Psoas muscle (tissue), 8 donors: ENCODE data around the gene LMX1A. TPM values are rescaled to one million over a fixed set of nuclear protein-coding genes. Genes with fewer than 3 reads are reported as not detected.

ENCODE experiments used
- ATAC-seq, 4 donors: fragments of 200-7000 bp; cut with Tn5 transposase; one replicate each; pipeline ENCODE4 v1.9.1; 2020; ENCODE audit warnings: moderate library complexity in 3 of 4, mild to moderate bottlenecking in 2 of 4
- DNase-seq, 2 donors: peaks; one replicate each; pipeline ENCODE4 v3.0.0-alpha.2; 2020
- H3K27ac ChIP-seq: fragments of 200-600 bp; one replicate; pipeline ENCODE4 v1.8.0; 2022
- H3K27me3 ChIP-seq, 3 donors: fragments of 200-600 bp in 1 of 3; one replicate each; pipeline versions ENCODE4 v1.6.1 to v1.8.0; 2013 to 2022; ENCODE audit warnings: low read length in 2 of 3, mild to moderate bottlenecking in 2 of 3, moderate library complexity in 1 of 3; ENCODE audit not compliant: insufficient read depth in 3 of 3
- H3K36me3 ChIP-seq, 2 donors: fragments of 200-600 bp in 1 of 2; one replicate each; pipeline versions ENCODE4 v1.6.1 to v1.8.0; 2013 to 2022; ENCODE audit warnings: low read depth in 1 of 2, mild to moderate bottlenecking in 1 of 2, moderate library complexity in 1 of 2; ENCODE audit not compliant: insufficient read depth in 1 of 2
- H3K4me1 ChIP-seq: fragments of 200-600 bp; one replicate; pipeline ENCODE4 v1.8.0; 2022
- H3K4me3 ChIP-seq: fragments of 200-600 bp; one replicate; pipeline ENCODE4 v1.8.0; 2022; ENCODE audit warnings: mild to moderate bottlenecking
- H3K9me3 ChIP-seq: fragments of 200-600 bp; one replicate; pipeline ENCODE4 v1.8.0; 2022
- WGBS, 3 donors: extraction: QIAGEN DNeasy Blood & Tissue Kit; methylation state at CpG; one replicate each; pipeline versions ENCODE4 v1.1.6 to v1.1.7; 2013; 5-methylcytosine and 5-hydroxymethylcytosine counted together
- intact Hi-C, 2 donors: fragments of 100-400 bp; cut with DNase I; formaldehyde crosslinking; loops; one replicate each; pipeline versions ENCODE4 v1.11.0 to v1.14.2; 2022
- polyA plus RNA-seq, 3 donors: library from polyadenylated mRNA; stranded (reverse); fragments of 200-250 nt; gene quantifications; one replicate each; pipeline ENCODE4 v1.2.3, GENCODE V29; 2013
- total RNA-seq, 4 donors: library from RNA; stranded (reverse); fragmentation: NEBNext Ultra II Directional in 2 of 4; extraction: Animal tissue kit (Norgen Biotek cat#: 25700) in 2 of 4; gene quantifications; one replicate each; pipeline versions ENCODE4 v1.2.1 to v1.2.4, GENCODE V29; 2021 to 2023
- TF ChIP-seq, protein P1 (sequence below): fragments of 200-600 bp; IDR thresholded peaks from one replicate; pipeline ENCODE4 v1.8.0; 2022; ENCODE audit warnings: antibody characterized with exemption
- donor health status: healthy with polysubstance abuse.
- donor health status: DM: no; HTN: no; CAD: no; lungs with moderate emphysema.
- donor health status: Bipolar disorder and iron deficiency.
- donor health status: healthy.
- donor health status: DM: yes; HTN: yes; CAD: no.
- donor health status: DM: no; HTN: no; CAD: no.
- donor health status: DM: no; HTN: no; CAD: no.
- donor health status: DM: yes; HTN: yes; CAD: no.

The LMX1A gene
- total and polyA plus RNA-seq, 7 donors, result 0.04 to 0.36 (median 0.16) TPM; not detected in 3

DNA sequence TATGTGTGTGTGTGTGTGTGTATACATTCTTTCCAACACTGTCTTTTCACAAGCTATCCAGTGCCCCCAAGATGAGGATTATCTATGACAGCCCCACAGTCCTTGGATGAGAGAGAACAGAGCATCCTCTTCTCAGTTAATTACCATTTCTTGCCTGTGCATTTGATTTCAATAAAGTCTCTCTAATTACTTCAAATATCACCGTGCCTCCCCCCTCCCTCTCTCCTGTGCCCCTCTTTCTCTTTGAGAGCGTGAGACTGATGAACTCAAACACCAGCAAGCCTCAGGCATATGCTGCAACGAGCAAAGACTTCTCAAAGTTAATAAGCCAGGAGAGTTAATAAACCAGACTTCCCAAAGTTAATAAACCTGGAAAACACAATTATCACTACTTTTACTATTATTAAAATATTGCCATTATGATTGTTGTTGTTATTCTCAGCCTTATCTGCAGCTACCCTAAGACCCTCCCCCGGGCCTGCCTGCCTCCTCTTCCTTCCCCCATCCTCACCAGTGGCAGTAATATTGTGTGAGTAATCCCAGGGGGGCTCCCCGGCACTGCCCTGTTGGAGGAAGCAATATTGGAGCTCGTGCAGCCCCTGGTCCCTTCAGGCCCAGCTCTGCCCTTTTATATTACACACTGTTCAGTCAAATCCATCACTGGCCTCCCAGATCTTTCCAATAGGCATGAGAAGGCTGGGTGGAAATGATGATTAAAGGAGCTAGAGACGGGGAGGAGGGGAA, 30.9 kb downstream of the LMX1A start:
- TF ChIP-seq, protein P1, sequence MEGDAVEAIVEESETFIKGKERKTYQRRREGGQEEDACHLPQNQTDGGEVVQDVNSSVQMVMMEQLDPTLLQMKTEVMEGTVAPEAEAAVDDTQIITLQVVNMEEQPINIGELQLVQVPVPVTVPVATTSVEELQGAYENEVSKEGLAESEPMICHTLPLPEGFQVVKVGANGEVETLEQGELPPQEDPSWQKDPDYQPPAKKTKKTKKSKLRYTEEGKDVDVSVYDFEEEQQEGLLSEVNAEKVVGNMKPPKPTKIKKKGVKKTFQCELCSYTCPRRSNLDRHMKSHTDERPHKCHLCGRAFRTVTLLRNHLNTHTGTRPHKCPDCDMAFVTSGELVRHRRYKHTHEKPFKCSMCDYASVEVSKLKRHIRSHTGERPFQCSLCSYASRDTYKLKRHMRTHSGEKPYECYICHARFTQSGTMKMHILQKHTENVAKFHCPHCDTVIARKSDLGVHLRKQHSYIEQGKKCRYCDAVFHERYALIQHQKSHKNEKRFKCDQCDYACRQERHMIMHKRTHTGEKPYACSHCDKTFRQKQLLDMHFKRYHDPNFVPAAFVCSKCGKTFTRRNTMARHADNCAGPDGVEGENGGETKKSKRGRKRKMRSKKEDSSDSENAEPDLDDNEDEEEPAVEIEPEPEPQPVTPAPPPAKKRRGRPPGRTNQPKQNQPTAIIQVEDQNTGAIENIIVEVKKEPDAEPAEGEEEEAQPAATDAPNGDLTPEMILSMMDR, result no peak
- Histone ChIP-seq H3K27ac (no peak overlapping the region), H3K27me3 (peaks cover 0 to 1% (median 0%) of the 10 kb centered on the region in 3 donors), H3K4me3 (no peak overlapping the region), H3K9me3 (no peaks in the 10 kb centered on the region), H3K36me3 (no peaks in the 10 kb centered on the region), H3K4me1 (no peaks in the 10 kb centered on the region)
- WGBS, 3 donors, result 61 to 66% (median 65%) methylated on average over 7 of the region's 7 CpGs
- DNase-seq, result no peak
- intact Hi-C loops, result no loop called here
- ATAC-seq, result no peak

DNA sequence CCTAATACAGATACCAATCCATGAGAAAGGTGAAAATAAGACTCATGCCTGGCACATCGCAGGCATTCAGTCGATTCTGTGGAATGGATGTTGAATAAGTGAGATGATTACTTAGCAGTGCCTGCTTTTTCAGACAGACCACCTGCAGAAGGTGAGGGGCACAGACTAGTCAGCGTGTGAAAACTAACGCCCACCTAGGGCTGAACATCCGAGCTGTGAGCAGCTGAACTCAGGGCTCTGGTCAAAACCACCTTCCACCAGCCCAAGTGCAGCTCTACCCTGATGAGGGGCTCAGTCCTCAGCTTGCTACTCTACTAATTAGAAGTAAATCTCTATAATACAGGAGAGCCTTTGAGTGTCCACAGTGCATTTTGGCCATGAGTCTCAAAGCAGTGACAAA, 32.5 kb downstream of the LMX1A start:
- H3K4me1 ChIP-seq, result no peaks in the 10 kb centered on the region
- DNase-seq, result no peak
- no peaks in the 10 kb centered on the region for H3K36me3 ChIP-seq
- no peak overlapping the region for H3K4me3 ChIP-seq
- peaks cover 0 to 1% (median 0%) of the 10 kb centered on the region in 3 donors for H3K27me3 ChIP-seq
- TF ChIP-seq, protein P1, result no peak
- intact Hi-C loops, result no loop called here
- 54 to 66% (median 56%) methylated on average over 5 of the region's 5 CpGs for WGBS, 3 donors
- H3K27ac ChIP-seq, result no peak overlapping the region
- no peaks in the 10 kb centered on the region for H3K9me3 ChIP-seq
- no peak for ATAC-seq

DNA sequence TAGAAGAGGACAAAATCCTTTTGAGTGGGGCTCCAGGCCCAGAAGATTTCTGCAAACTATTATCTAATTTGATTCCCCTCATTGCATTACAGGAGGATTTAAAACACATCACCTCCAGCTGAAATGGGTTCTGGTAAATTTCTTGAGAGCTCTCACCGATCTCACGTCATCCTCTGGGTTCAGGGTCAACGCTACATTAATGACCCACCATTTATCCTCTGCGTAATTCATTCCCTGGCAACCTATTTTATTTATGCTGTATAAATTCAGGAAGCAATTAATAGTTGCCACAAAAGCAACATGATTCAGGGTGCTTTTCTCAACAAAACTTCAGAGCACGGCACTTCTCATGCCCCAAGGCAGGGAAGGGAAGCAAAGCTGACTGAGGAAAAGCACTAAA, 38.9 kb downstream of the LMX1A start:
- H3K27me3 ChIP-seq, result peaks cover 0 to 26% (median 5%) of the 10 kb centered on the region in 3 donors
- H3K9me3 ChIP-seq, result no peaks in the 10 kb centered on the region
- intact Hi-C loops, result loop anchor here in 1 of 2 donors (10.0 kb wide), 1 partner anchor 63 kb away; no protein-coding TSS in a partner anchor
- no peak overlapping the region for H3K27ac ChIP-seq
- DNase-seq (no peak), ATAC-seq (no peak)
- TF ChIP-seq, protein P1, result no peak
- WGBS, 3 donors, result 70 to 79% (median 75%) methylated on average over 5 of the region's 5 CpGs
- H3K4me1 ChIP-seq, result no peaks in the 10 kb centered on the region
- H3K36me3 ChIP-seq, result no peaks in the 10 kb centered on the region
- H3K4me3 ChIP-seq, result no peak overlapping the region

DNA sequence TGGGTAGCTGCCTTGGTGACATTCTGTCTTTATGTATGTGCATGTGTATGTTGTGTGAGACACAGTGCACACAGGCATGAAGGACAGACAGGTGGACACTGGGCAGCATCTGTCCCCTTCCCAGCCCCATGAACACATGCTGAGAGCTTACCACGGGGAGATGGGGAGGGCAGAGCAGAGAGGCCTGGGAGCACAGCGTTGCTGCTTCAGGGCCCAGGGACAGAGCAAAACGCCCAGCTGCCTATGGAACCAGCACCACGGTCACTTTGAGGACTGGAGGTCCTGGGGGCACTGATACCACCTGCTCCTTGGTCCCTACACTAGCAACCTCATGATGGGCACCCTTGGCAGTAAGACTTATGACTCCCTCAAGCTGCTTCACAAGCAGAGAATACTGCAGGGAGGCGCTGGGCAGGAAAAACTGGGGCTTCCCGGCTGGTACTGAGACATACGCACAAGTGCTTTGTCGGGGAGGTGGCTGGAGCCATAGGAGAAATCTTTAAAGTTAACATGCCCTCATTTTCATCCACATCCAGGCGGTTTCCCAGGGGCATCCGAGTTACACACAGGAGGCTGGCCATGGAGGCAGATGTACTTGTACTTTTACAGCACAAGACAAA, 40.3 kb downstream of the LMX1A start:
- 78 to 83% (median 79%) methylated on average over 10 of the region's 10 CpGs for WGBS, 3 donors
- Histone ChIP-seq H3K36me3 (no peaks in the 10 kb centered on the region), H3K4me1 (no peaks in the 10 kb centered on the region), H3K27ac (no peak overlapping the region), H3K4me3 (no peak overlapping the region), H3K27me3 (peaks cover 0 to 29% (median 5%) of the 10 kb centered on the region in 3 donors), H3K9me3 (no peaks in the 10 kb centered on the region)
- intact Hi-C loops, result loop anchor here in 1 of 2 donors (10.0 kb wide), 1 partner anchor 61 kb away; no protein-coding TSS in a partner anchor
- DNase-seq (no peak), ATAC-seq (no peak)
- TF ChIP-seq, protein P1, result no peak
